GM23248 (cell line): Measurements from ENCODE around the gene FUT8. TPM values are rescaled to one million over a fixed set of nuclear protein-coding genes. Genes with fewer than 3 reads are reported as not detected.
"Not testable (repeated sequence)": the region's sequence is repeated elsewhere in the genome, so short reads cannot be mapped to it uniquely, and the experiment has no call there.

Experiments
- DNase-seq: peaks from one replicate; pipeline ENCODE4 v3.0.0-alpha.2; 2015
- H2AFZ ChIP-seq: fragments of 200-600 bp; sonication (generic); 2 replicates; pipeline ENCODE4 v1.6.1; 2016; ENCODE audit warnings: antibody characterized with exemption
- H3F3A ChIP-seq: fragments of 200-600 bp; sonication (generic); 2 replicates; pipeline ENCODE4 v1.6.1; 2016; ENCODE audit warnings: mild to moderate bottlenecking, antibody characterized with exemption, mixed run types; ENCODE audit not compliant: insufficient read depth
- H3K27ac ChIP-seq: fragments of 200-600 bp; sonication (generic); 2 replicates; pipeline ENCODE4 v1.5.1; 2016; ENCODE audit warnings: mild to moderate bottlenecking
- H3K27me3 ChIP-seq: fragments of 200-600 bp; sonication (generic); replicated peaks from 2 replicates; pipeline ENCODE4 v1.6.1; 2016; ENCODE audit warnings: mild to moderate bottlenecking; ENCODE audit not compliant: insufficient read depth
- H3K36me3 ChIP-seq: fragments of 200-600 bp; sonication (generic); 2 replicates; pipeline ENCODE4 v1.6.1; 2016; ENCODE audit warnings: low read depth, mild to moderate bottlenecking
- H3K4me1 ChIP-seq: fragments of 200-600 bp; sonication (generic); 2 replicates; pipeline ENCODE4 v1.6.1; 2016; ENCODE audit warnings: mild to moderate bottlenecking; ENCODE audit not compliant: insufficient read depth
- H3K4me2 ChIP-seq: fragments of 200-600 bp; sonication (generic); one replicate; pipeline ENCODE4 v1.6.1; 2016; ENCODE audit warnings: mild to moderate bottlenecking; ENCODE audit not compliant: unreplicated experiment
- H3K4me3 ChIP-seq: fragments of 200-600 bp; sonication (generic); 2 replicates; pipeline ENCODE4 v1.5.1; 2016; ENCODE audit warnings: mild to moderate bottlenecking
- H3K79me2 ChIP-seq: fragments of 200-600 bp; sonication (generic); 2 replicates; pipeline ENCODE4 v1.6.1; 2016; ENCODE audit warnings: mild to moderate bottlenecking; ENCODE audit not compliant: insufficient read depth
- H3K9ac ChIP-seq: fragments of 200-600 bp; sonication (generic); 2 replicates; pipeline ENCODE4 v1.6.1; 2016; ENCODE audit warnings: mild to moderate bottlenecking
- H3K9me2 ChIP-seq: fragments of 200-600 bp; sonication (generic); 2 replicates; pipeline ENCODE4 v1.6.1; 2016; ENCODE audit warnings: mixed run types, mild to moderate bottlenecking, moderate library complexity; ENCODE audit not compliant: insufficient read depth
- H3K9me3 ChIP-seq: fragments of 200-600 bp; sonication (generic); one replicate; pipeline ENCODE4 v1.6.1; 2017; ENCODE audit warnings: low read depth
- H4K20me1 ChIP-seq: fragments of 200-600 bp; sonication (generic); 2 replicates; pipeline ENCODE4 v1.6.0; 2016; ENCODE audit not compliant: insufficient read depth
- EZH2 ChIP-seq: fragments of 200-600 bp; sonication (generic); IDR thresholded peaks from 2 replicates; pipeline ENCODE4 v1.6.1; 2018; ENCODE audit warnings: antibody characterized with exemption, mild to moderate bottlenecking; ENCODE audit not compliant: insufficient read depth, poor library complexity, severe bottlenecking
- EZH2phosphoT487 ChIP-seq: fragments of 200-600 bp; sonication (generic); IDR thresholded peaks from 2 replicates; pipeline ENCODE4 v1.6.1; 2018; ENCODE audit warnings: antibody characterized with exemption, moderate library complexity, mild to moderate bottlenecking, low read depth; ENCODE audit not compliant: insufficient read depth
- WGBS, 2 experiments: methylation state at CpG; one replicate each; pipeline ENCODE4 v1.1.6; 2015 to 2017; ENCODE audit warnings: low lambda C conversion rate in 2 of 2, low coverage in 1 of 2; ENCODE audit errors: missing lambda C conversion rate in 2 of 2; 5-methylcytosine and 5-hydroxymethylcytosine counted together
- in situ Hi-C: fragments of 300-500 bp; cut with MboI; formaldehyde crosslinking; loops from 2 replicates; pipeline ENCODE4 v1.15.0; 2020
- polyA plus RNA-seq: library from polyadenylated mRNA; unstranded; fragments of >200 nt; fragmentation: Nextera tagmentation; extraction: Ambion mirVana; gene quantifications from 2 replicates; pipeline ENCODE4 v1.2.1, GENCODE V29; 2016
- total RNA-seq: library from RNA; depleted of rRNA; stranded (reverse); fragments of >200 nt; shearing (Covaris generic); gene quantifications from 2 replicates; pipeline ENCODE4 v1.2.3, GENCODE V29; 2014

Gene FUT8
- total and polyA plus RNA-seq, 2 experiments from 2014 or later = 40.0 to 60.6 TPM

GRCh38 chr14:65424531-65424930, 12.0 kb downstream of the FUT8 start:
- peaks cover 93% of the 10 kb centered on the region for H3K79me2 ChIP-seq

DNA sequence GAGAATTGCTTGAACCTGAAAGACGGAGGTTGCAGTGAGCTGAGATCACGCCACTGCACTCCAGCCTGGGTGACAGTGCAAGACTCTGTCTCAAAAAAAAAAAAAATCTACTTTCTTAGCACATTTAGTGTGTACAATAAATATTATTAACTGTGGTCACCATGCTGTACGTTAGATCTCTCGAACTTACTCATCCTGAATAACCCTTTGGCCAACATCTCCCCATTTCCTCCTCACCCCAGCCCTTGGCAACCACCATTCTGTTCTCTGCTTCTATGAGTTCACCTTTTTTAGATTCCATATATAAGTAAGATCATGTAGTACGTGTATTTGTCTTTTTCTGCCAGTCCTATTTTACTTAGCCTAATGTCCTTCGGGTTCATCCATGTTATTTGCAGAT, 13.4 kb downstream of the FUT8 start:
- no peaks in the 10 kb centered on the region for H4K20me1 ChIP-seq
- peaks cover 93% of the 10 kb centered on the region for H3K79me2 ChIP-seq
- no peak for TF ChIP-seq EZH2phosphoT487
- TF ChIP-seq EZH2 = no peak
- no peaks in the 10 kb centered on the region for H3K9me3 ChIP-seq
- 83 to 89% methylated on average over 6 of the region's 6 CpGs for WGBS, 2 experiments
- H3K9ac ChIP-seq = no peak overlapping the region
- in situ Hi-C loops = loop anchor here (10.0 kb wide), 2 partner anchors 399 to 529 kb away; no protein-coding TSS in a partner anchor
- H3K27ac ChIP-seq = no peak overlapping the region
- no peak for DNase-seq
- no peaks in the 10 kb centered on the region for H3K9me2 ChIP-seq
- H2AFZ ChIP-seq = no peak overlapping the region
- H3K4me2 ChIP-seq = no peak overlapping the region
- peaks cover 16% of the 10 kb centered on the region for H3K4me1 ChIP-seq
- H3K4me3 ChIP-seq = no peak overlapping the region
- no peaks in the 10 kb centered on the region for H3K27me3 ChIP-seq
- peaks cover 20% of the 10 kb centered on the region for H3F3A ChIP-seq
- H3K36me3 ChIP-seq = no peaks in the 10 kb centered on the region

More at GRCh38 chr14:65424531-65424930, 12.0 kb downstream of the FUT8 start:
- peaks cover 19% of the 10 kb centered on the region for H3K4me1 ChIP-seq
- no peaks in the 10 kb centered on the region for H3K36me3 ChIP-seq
- H3K27ac ChIP-seq = no peak overlapping the region
- peaks cover 20% of the 10 kb centered on the region for H3F3A ChIP-seq
- H3K9me3 ChIP-seq = no peaks in the 10 kb centered on the region
- no peaks in the 10 kb centered on the region for H3K9me2 ChIP-seq
- TF ChIP-seq EZH2phosphoT487 = no peak
- TF ChIP-seq EZH2 = no peak
- no peaks in the 10 kb centered on the region for H4K20me1 ChIP-seq
- no peak overlapping the region for H2AFZ ChIP-seq
- no peaks in the 10 kb centered on the region for H3K27me3 ChIP-seq
- DNase-seq = no peak
- no peak overlapping the region for H3K4me2 ChIP-seq
- H3K4me3 ChIP-seq = no peak overlapping the region
- no peak overlapping the region for H3K9ac ChIP-seq
- in situ Hi-C loops = loop anchor here (10.0 to 25.0 kb wide), 3 partner anchors 400 to 638 kb away; no protein-coding TSS in a partner anchor
- 92 to 97% methylated on average over 5 of the region's 5 CpGs for WGBS, 2 experiments

- H3K9ac ChIP-seq, H3K27me3 ChIP-seq, DNase-seq, H2AFZ ChIP-seq, H4K20me1 ChIP-seq, H3K9me3 ChIP-seq, H3K36me3 ChIP-seq, H3K4me2 ChIP-seq, H3K27ac ChIP-seq, H3K4me3 ChIP-seq, H3K9me2 ChIP-seq: not testable (repeated sequence)
- peaks cover 23% of the 10 kb centered on the region for H3F3A ChIP-seq
- in situ Hi-C loops = loop anchor here (10.0 kb wide), 2 partner anchors 398 to 528 kb away; no protein-coding TSS in a partner anchor
- WGBS, 2 experiments = 98% methylated on average over 12 of the region's 12 CpGs
- H3K79me2 ChIP-seq = peaks cover 97% of the 10 kb centered on the region
- peaks cover 15% of the 10 kb centered on the region for H3K4me1 ChIP-seq
These were observed 14.4 kb downstream of the FUT8 start for GRCh38 chr14:65426902-65427301.

- in situ Hi-C loops = loop anchor here (10.0 kb wide), 2 partner anchors 396 to 526 kb away; no protein-coding TSS in a partner anchor
- H3K9me2 ChIP-seq = no peaks in the 10 kb centered on the region
- no peaks in the 10 kb centered on the region for H4K20me1 ChIP-seq
- H3K4me1 ChIP-seq = peaks cover 24% of the 10 kb centered on the region
- H3K4me3 ChIP-seq = no peak overlapping the region
- H3K9me3 ChIP-seq = no peaks in the 10 kb centered on the region
- H3F3A ChIP-seq = peaks cover 12% of the 10 kb centered on the region
- no peak overlapping the region for H3K27ac ChIP-seq
- H3K9ac ChIP-seq = no peak overlapping the region
- WGBS, 2 experiments = 99 to 100% methylated on average over 2 of the region's 2 CpGs
- no peak overlapping the region for H3K4me2 ChIP-seq
- TF ChIP-seq EZH2phosphoT487 (no peak), EZH2 (no peak)
- no peak overlapping the region for H2AFZ ChIP-seq
- H3K36me3 ChIP-seq = no peaks in the 10 kb centered on the region
- H3K27me3 ChIP-seq = no peaks in the 10 kb centered on the region
- H3K79me2 ChIP-seq = peaks cover 95% of the 10 kb centered on the region
- no peak for DNase-seq
These were observed 16.2 kb downstream of the FUT8 start for GRCh38 chr14:65428691-65429090.

DNA sequence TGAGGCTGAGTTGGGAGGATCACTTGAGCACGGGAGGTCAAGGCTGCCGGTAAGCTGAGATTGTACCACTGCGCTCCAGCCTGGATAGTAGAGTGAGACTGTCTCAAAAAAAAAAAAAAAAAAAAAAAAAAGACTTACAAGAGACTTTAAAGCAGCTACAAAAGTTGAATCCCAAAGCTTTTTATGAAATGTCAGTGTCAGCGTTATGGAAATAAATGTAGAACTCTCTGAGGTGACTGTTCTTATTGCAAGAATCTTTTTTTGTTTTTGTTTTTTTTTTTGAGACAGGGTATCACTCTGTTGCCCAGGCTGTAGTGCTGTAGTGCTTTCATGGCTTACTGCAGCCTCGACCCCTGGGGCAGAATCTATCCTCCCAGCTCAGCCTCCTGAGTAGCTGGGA, 17.2 kb downstream of the FUT8 start:
- in situ Hi-C loops = loop anchor here (10.0 kb wide), 2 partner anchors 395 to 525 kb away; no protein-coding TSS in a partner anchor
- peaks cover 30% of the 10 kb centered on the region for H3K4me1 ChIP-seq
- H3K4me3 ChIP-seq = no peak overlapping the region
- 99% methylated on average over 5 of the region's 5 CpGs for WGBS, 2 experiments
- no peak overlapping the region for H3K9ac ChIP-seq
- H3K9me2 ChIP-seq = no peaks in the 10 kb centered on the region
- DNase-seq = no peak
- no peaks in the 10 kb centered on the region for H4K20me1 ChIP-seq
- no peaks in the 10 kb centered on the region for H3K36me3 ChIP-seq
- no peaks in the 10 kb centered on the region for H3K9me3 ChIP-seq
- H3K4me2 ChIP-seq = no peak overlapping the region
- H3F3A ChIP-seq = peaks cover 9% of the 10 kb centered on the region; the same call in 1 of the 2 replicates
- peaks cover 95% of the 10 kb centered on the region for H3K79me2 ChIP-seq
- no peaks in the 10 kb centered on the region for H3K27me3 ChIP-seq
- H3K27ac ChIP-seq = no peak overlapping the region
- no peak overlapping the region for H2AFZ ChIP-seq
- no peak for TF ChIP-seq EZH2
- no peak for TF ChIP-seq EZH2phosphoT487
